ENCODE data around the gene MYOZ1. TPM values are rescaled to one million over a fixed set of nuclear protein-coding genes. Genes with fewer than 3 reads are reported as not detected.
A peak's percentile ranks its signal among the peaks of the same experiment; 100 is the strongest.
"Not testable (repeated sequence)": the region's sequence is repeated elsewhere in the genome, so short reads cannot be mapped to it uniquely, and the experiment has no call there.

The MYOZ1 gene
- total RNA-seq, 4 donors from 2014 or later, result 560 to 1,364 (median 992) TPM

DNA sequence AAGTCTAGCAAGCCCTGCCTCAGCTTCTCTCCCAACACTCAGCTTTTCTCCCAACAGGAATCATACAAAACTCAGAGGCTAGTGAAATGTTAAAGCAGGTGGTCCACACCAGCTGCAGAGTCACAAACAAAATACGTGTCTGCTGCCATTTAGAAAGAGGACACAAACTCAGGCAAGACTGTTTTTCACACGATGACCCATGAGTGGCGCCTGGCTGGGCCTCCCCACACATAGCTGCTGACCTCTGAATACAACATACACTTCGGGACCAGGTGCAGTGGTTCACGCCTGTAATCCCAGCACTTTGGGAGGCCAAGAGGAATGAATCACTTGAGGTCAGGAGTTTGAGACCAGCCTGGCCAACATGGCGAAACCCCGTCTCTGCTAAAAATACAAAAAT, 21.4 kb upstream of the MYOZ1 start:
- ATAC-seq; in situ Hi-C loops (cut with MboI; ENCODE audit: low sequenced_read_pairs in 4 of 4); H3K4me3 ChIP-seq; H3K27me3 ChIP-seq; intact Hi-C loops (cut with DNase I; ENCODE audit: low total_unique reads); H3K36me3 ChIP-seq; H3K9me3 ChIP-seq: not testable (repeated sequence)
- Histone ChIP-seq H3K4me1 (peaks cover 19 to 21% of the 10 kb centered on the region in 2 donors), H3K27ac (peak overlapping the region in 3 of 4 donors; percentile 12 to 58 (median 22))
- DNase-seq, result peak in 1 of 2 donors; percentile 41

DNA sequence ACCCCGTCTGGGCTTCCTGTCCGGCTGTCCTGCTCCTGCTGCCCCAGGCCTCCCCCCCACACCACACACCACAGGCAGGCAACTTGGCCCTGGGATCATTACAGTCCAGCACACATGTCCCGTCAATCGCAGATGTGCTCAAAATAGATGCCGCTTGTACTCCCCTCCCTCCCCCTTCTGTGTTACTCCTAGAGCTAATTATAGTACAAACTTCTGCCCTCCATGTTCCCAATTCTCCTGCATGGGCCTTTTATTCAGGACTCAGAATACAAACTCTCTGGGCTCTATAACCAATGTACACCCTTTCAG, 14.7 kb upstream of the MYOZ1 start, which contains the start of gene SYNPO2L:
Gene SYNPO2L (minus strand): TSS at position 40 of the 309 bp plus-strand sequence. CDS start 107 bp downstream, outside the sequence.
- H3K27me3 ChIP-seq, result no peaks in the 10 kb centered on the region
- in situ Hi-C loops (cut with MboI; ENCODE audit: low sequenced_read_pairs in 4 of 4) (no loop called here), intact Hi-C loops (cut with DNase I; ENCODE audit: low total_unique reads) (loop anchor here (1.0 to 10.0 kb wide), 3 partner anchors 75 to 389 kb away; a partner anchor contains a TSS)
- ATAC-seq, result peak; percentile 79 to 81
- H3K27ac ChIP-seq, result peak within 1 kb of the TSS; percentile 96 to 99 (median 98)
- H3K4me3 ChIP-seq, result peak within 1 kb of the TSS; percentile 56 to 76 (median 71)
- H3K4me1 ChIP-seq, result peaks cover 50 to 57% of the 10 kb centered on the region in 2 donors
- DNase-seq, result peak; percentile 85 to 94
- no peaks in the 10 kb centered on the region for H3K9me3 ChIP-seq
- TF ChIP-seq, protein P1, sequence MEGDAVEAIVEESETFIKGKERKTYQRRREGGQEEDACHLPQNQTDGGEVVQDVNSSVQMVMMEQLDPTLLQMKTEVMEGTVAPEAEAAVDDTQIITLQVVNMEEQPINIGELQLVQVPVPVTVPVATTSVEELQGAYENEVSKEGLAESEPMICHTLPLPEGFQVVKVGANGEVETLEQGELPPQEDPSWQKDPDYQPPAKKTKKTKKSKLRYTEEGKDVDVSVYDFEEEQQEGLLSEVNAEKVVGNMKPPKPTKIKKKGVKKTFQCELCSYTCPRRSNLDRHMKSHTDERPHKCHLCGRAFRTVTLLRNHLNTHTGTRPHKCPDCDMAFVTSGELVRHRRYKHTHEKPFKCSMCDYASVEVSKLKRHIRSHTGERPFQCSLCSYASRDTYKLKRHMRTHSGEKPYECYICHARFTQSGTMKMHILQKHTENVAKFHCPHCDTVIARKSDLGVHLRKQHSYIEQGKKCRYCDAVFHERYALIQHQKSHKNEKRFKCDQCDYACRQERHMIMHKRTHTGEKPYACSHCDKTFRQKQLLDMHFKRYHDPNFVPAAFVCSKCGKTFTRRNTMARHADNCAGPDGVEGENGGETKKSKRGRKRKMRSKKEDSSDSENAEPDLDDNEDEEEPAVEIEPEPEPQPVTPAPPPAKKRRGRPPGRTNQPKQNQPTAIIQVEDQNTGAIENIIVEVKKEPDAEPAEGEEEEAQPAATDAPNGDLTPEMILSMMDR (IDR thresholded peaks at IDR 0.05 in 4 of 5, conservative IDR thresholded peaks at IDR 0.05 in 1 of 5), result no peak
- peak; percentile 93 for TF ChIP-seq POLR2A (IDR thresholded peaks at IDR 0.05)
- peaks cover 0 to 17% of the 10 kb centered on the region in 2 donors for H3K36me3 ChIP-seq

DNA sequence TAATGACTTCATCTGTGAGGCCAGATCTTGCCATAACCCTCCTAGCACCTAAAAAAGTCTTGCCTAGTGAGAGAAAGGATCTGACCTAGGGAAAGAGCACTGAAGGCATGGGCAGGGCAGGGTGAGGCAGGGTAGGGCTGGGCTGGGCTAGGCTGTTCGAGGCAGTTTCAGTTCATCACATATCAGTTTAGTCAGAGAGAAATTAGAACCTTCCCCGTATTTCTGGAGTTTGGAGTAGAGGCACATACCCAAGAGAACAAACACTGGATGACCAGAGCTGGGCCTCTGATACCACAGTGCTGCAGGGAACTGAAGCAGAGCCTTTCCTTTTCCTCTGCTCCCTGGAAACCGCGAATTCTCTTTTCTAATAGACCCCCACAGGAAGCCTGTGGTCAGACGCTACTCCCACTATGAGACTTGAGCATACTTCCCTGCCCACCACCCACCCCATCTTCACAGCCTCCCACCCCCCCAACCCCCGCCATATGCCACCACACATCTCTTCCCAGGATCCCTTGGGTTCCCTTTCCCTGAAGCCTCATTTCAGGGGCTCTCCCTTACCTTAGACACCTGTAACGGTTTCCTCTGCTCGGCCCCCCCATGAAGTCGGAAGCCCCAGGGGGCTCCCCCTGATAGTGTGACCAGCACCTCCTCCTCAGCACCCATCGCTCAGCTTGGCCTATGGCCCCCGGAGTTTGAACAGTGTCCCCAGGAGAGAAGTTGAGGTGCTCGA, 14.1 kb upstream of the MYOZ1 start:
- H3K9me3 ChIP-seq, result no peaks in the 10 kb centered on the region
- H3K27me3 ChIP-seq, result no peaks in the 10 kb centered on the region
- no peak for DNase-seq
- no peak for TF ChIP-seq POLR2A (IDR thresholded peaks at IDR 0.05)
- TF ChIP-seq, protein P1 (IDR thresholded peaks at IDR 0.05 in 4 of 5, conservative IDR thresholded peaks at IDR 0.05 in 1 of 5), result no peak
- in situ Hi-C loops (cut with MboI; ENCODE audit: low sequenced_read_pairs in 4 of 4), result no loop called here
- intact Hi-C loops (cut with DNase I; ENCODE audit: low total_unique reads), result loop anchor here (2.0 to 10.0 kb wide), 2 partner anchors 75 to 389 kb away; no protein-coding TSS in a partner anchor
- peaks cover 55 to 61% of the 10 kb centered on the region in 2 donors for H3K4me1 ChIP-seq
- ATAC-seq, result peak; percentile 3 to 10
- H3K4me3 ChIP-seq, result peak overlapping the region; percentile 56 to 76 (median 71)
- peak overlapping the region; percentile 96 to 99 (median 98) for H3K27ac ChIP-seq
- H3K36me3 ChIP-seq, result peaks cover 0 to 17% of the 10 kb centered on the region in 2 donors

DNA sequence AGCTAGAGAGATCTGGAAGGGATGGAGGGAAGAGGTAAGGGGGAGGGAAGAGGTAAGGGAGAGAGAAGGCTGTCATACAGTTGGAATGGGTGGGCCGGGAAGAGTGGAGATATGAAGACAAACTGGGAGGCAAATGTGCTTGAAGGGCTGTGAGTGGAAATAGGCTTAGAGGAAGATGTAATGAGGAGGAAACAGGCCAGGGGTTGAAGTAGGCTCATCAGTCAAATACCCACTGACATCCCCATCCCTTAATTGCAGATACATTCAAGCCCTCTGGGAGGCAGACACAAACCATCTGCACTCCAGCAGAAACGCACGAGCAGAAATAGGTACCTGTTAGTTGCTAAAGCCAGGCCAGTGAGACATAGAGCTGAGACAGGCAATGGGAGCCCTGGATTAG, 12.4 kb upstream of the MYOZ1 start:
- ATAC-seq, result peak; percentile 24 to 26

More for the DNA sequence above, 12.4 kb upstream of the MYOZ1 start:
- Histone ChIP-seq H3K4me1 (peaks cover 61 to 65% of the 10 kb centered on the region in 2 donors), H3K9me3 (no peaks in the 10 kb centered on the region), H3K4me3 (peak overlapping the region; percentile 56 to 76 (median 71)), H3K36me3 (peaks cover 0 to 17% of the 10 kb centered on the region in 2 donors), H3K27ac (peak overlapping the region; percentile 96 to 99 (median 98)), H3K27me3 (no peaks in the 10 kb centered on the region)
- TF ChIP-seq, protein P1 (IDR thresholded peaks at IDR 0.05 in 4 of 5, conservative IDR thresholded peaks at IDR 0.05 in 1 of 5), result peak in 3 of 5 experiments; percentile 37 to 45 (median 42)
- TF ChIP-seq POLR2A (IDR thresholded peaks at IDR 0.05), result no peak
- in situ Hi-C loops (cut with MboI; ENCODE audit: low sequenced_read_pairs in 4 of 4), result no loop called here
- intact Hi-C loops (cut with DNase I; ENCODE audit: low total_unique reads), result loop anchor here (1.0 to 10.0 kb wide), 3 partner anchors 77 to 391 kb away; partner anchors contain the start of gene SEC24C
- peak; percentile 50 to 75 for DNase-seq
